ENCODE data around the gene NTRK1. TPM values are rescaled to one million over a fixed set of nuclear protein-coding genes. Genes with fewer than 3 reads are reported as not detected.

NTRK1 gene
- total and polyA plus RNA-seq, 2 donors (not counting 1 experiment from before 2014, with no cell fraction given) = not detected

- Histone ChIP-seq H3K9ac (ENCODE audit: insufficient read depth, low read length) (no peak overlapping the region), H3K79me2 (ENCODE audit: control insufficient read depth, insufficient read depth, low read length) (no peaks in the 10 kb centered on the region), H2AFZ (ENCODE audit: low read length) (no peak overlapping the region), H3K4me2 (ENCODE audit: extremely low read depth, insufficient read depth, low read length) (no peak overlapping the region), H4K20me1 (ENCODE audit: control insufficient read depth, extremely low read depth, insufficient read depth, low read length) (no peaks in the 10 kb centered on the region), H3K4me3 (replicated peaks in 1 of 4; ENCODE audit: control extremely low read depth in 1 of 4, insufficient read depth in 1 of 4, low read depth in 3 of 4, low read length in 4 of 4) (no peak overlapping the region), H3K9me3 (ENCODE audit: control insufficient read depth, insufficient read depth, low read depth, low read length) (no peaks in the 10 kb centered on the region), H3K36me3 (ENCODE audit: control insufficient read depth, insufficient read depth, low read length) (peaks cover 37% of the 10 kb centered on the region), H3K27ac (ENCODE audit: insufficient read depth, low read length) (no peak overlapping the region), H3K4me1 (ENCODE audit: control insufficient read depth, extremely low read depth, insufficient read depth, low read length) (peaks cover 13% of the 10 kb centered on the region), H3K27me3 (ENCODE audit: control insufficient read depth, insufficient read depth, low read length) (no peaks in the 10 kb centered on the region)
- no peak for DNase-seq (ENCODE audit: low read depth in 2 of 2)
- TF ChIP-seq, protein P1, sequence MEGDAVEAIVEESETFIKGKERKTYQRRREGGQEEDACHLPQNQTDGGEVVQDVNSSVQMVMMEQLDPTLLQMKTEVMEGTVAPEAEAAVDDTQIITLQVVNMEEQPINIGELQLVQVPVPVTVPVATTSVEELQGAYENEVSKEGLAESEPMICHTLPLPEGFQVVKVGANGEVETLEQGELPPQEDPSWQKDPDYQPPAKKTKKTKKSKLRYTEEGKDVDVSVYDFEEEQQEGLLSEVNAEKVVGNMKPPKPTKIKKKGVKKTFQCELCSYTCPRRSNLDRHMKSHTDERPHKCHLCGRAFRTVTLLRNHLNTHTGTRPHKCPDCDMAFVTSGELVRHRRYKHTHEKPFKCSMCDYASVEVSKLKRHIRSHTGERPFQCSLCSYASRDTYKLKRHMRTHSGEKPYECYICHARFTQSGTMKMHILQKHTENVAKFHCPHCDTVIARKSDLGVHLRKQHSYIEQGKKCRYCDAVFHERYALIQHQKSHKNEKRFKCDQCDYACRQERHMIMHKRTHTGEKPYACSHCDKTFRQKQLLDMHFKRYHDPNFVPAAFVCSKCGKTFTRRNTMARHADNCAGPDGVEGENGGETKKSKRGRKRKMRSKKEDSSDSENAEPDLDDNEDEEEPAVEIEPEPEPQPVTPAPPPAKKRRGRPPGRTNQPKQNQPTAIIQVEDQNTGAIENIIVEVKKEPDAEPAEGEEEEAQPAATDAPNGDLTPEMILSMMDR (conservative IDR thresholded peaks at IDR 0.05 in 1 of 2, IDR thresholded peaks at IDR 0.05 in 1 of 2; ENCODE audit: low read depth in 1 of 2, low read length in 2 of 2) = no peak
- TF ChIP-seq EZH2 (IDR thresholded peaks at IDR 0.05; ENCODE audit: low read length, missing control alignments) = no peak
These were observed 51.6 kb downstream of the NTRK1 start for GRCh38 chr1:156912310-156912709.

DNA sequence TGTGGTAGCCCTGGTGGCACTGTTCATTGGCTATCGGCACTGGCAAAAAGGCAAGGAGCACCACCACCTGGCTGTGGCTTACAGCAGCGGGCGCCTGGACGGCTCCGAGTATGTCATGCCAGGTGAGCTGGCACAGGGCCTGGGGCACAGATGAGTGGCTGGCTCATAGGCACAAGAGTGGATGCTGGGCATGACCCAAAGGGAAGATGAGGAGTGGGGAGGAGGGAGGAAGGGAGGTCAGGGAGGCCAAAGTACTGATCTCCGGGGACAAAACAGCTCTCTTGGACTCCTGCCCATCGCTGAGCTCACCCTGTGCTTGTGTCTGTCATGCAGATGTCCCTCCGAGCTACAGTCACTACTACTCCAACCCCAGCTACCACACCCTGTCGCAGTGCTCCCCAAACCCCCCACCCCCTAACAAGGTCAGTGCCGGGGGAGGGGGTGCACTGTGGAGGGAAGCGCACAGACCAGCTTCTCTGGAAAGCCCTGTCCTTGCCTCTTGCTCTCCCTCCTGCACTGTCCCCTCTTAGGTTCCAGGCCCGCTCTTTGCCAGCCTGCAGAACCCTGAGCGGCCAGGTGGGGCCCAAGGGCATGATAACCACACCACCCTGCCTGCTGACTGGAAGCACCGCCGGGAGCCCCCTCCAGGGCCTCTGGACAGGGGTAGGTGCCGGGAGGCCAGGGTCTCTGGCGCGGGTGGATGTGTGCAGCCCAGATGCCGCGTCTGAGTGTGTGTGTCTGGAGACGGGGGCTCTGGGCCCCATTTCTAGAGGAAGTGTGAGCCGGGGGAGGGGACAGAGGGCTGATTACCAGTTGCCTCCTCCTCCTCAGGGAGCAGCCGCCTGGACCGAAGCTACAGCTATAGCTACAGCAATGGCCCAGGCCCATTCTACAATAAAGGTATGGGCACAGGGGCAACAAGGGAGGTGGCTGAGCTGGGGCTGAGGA lies 52.5 kb downstream of the NTRK1 start:
- TF ChIP-seq EZH2 (IDR thresholded peaks at IDR 0.05; ENCODE audit: low read length, missing control alignments) = no peak
- TF ChIP-seq, protein P1 (conservative IDR thresholded peaks at IDR 0.05 in 1 of 2, IDR thresholded peaks at IDR 0.05 in 1 of 2; ENCODE audit: low read depth in 1 of 2, low read length in 2 of 2) = no peak
- no peak overlapping the region for H3K9ac ChIP-seq (ENCODE audit: insufficient read depth, low read length)
- no peak overlapping the region for H3K4me3 ChIP-seq (replicated peaks in 1 of 4; ENCODE audit: control extremely low read depth in 1 of 4, insufficient read depth in 1 of 4, low read depth in 3 of 4, low read length in 4 of 4)
- H4K20me1 ChIP-seq (ENCODE audit: control insufficient read depth, extremely low read depth, insufficient read depth, low read length) = no peaks in the 10 kb centered on the region
- H3K4me2 ChIP-seq (ENCODE audit: extremely low read depth, insufficient read depth, low read length) = no peak overlapping the region
- no peak overlapping the region for H3K27ac ChIP-seq (ENCODE audit: insufficient read depth, low read length)
- no peak overlapping the region for H2AFZ ChIP-seq (ENCODE audit: low read length)
- H3K36me3 ChIP-seq (ENCODE audit: control insufficient read depth, insufficient read depth, low read length) = peaks cover 34% of the 10 kb centered on the region
- peaks cover 10% of the 10 kb centered on the region for H3K4me1 ChIP-seq (ENCODE audit: control insufficient read depth, extremely low read depth, insufficient read depth, low read length)
- DNase-seq (ENCODE audit: low read depth in 2 of 2) = no peak
- H3K27me3 ChIP-seq (ENCODE audit: control insufficient read depth, insufficient read depth, low read length) = no peaks in the 10 kb centered on the region
- H3K79me2 ChIP-seq (ENCODE audit: control insufficient read depth, insufficient read depth, low read length) = no peaks in the 10 kb centered on the region
- H3K9me3 ChIP-seq (ENCODE audit: control insufficient read depth, insufficient read depth, low read depth, low read length) = no peaks in the 10 kb centered on the region

DNA sequence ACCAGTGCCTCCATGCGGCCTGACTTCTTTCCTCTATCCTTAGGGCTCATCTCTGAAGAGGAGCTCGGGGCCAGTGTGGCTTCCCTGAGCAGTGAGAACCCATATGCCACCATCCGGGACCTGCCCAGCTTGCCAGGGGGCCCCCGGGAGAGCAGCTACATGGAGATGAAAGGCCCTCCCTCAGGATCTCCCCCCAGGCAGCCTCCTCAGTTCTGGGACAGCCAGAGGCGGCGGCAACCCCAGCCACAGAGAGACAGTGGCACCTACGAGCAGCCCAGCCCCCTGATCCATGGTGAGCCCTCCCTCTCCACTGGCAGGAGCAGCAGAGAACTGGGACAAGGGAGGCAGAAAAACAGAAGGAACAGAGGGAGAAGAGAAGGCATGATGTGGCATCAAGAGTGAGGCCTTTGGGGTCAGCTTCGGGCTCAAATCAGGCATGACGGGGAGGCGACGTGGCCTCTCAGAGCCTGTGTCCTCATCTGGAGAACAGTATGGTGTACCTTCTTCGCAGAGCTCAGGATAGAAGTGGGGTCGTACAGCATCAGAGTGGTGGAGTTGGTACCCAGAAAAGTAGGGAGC lies 53.2 kb downstream of the NTRK1 start:
- Histone ChIP-seq H3K9me3 (ENCODE audit: control insufficient read depth, insufficient read depth, low read depth, low read length) (no peaks in the 10 kb centered on the region), H3K27me3 (ENCODE audit: control insufficient read depth, insufficient read depth, low read length) (no peaks in the 10 kb centered on the region), H3K27ac (ENCODE audit: insufficient read depth, low read length) (no peak overlapping the region), H3K36me3 (ENCODE audit: control insufficient read depth, insufficient read depth, low read length) (peaks cover 28% of the 10 kb centered on the region), H3K79me2 (ENCODE audit: control insufficient read depth, insufficient read depth, low read length) (no peaks in the 10 kb centered on the region), H4K20me1 (ENCODE audit: control insufficient read depth, extremely low read depth, insufficient read depth, low read length) (no peaks in the 10 kb centered on the region), H3K4me2 (ENCODE audit: extremely low read depth, insufficient read depth, low read length) (no peak overlapping the region), H2AFZ (ENCODE audit: low read length) (no peak overlapping the region), H3K9ac (ENCODE audit: insufficient read depth, low read length) (no peak overlapping the region), H3K4me1 (ENCODE audit: control insufficient read depth, extremely low read depth, insufficient read depth, low read length) (peaks cover 10% of the 10 kb centered on the region), H3K4me3 (replicated peaks in 1 of 4; ENCODE audit: control extremely low read depth in 1 of 4, insufficient read depth in 1 of 4, low read depth in 3 of 4, low read length in 4 of 4) (no peak overlapping the region)
- DNase-seq (ENCODE audit: low read depth in 2 of 2) = no peak
- TF ChIP-seq, protein P1 (conservative IDR thresholded peaks at IDR 0.05 in 1 of 2, IDR thresholded peaks at IDR 0.05 in 1 of 2; ENCODE audit: low read depth in 1 of 2, low read length in 2 of 2) = no peak
- TF ChIP-seq EZH2 (IDR thresholded peaks at IDR 0.05; ENCODE audit: low read length, missing control alignments) = no peak
